ENCODE measurements around the gene AVL9.

The AVL9 gene

GRCh38 chr7:32513210-32513609, 17.9 kb downstream of the AVL9 start:
- Histone ChIP-seq H3F3A (ENCODE audit: insufficient read depth, low read length) (no peaks in the 10 kb centered on the region), H3K79me2 (ENCODE audit: insufficient read depth, low read length) (peaks cover 23% of the 10 kb centered on the region), H2AFZ (ENCODE audit: low read length) (no peak overlapping the region), H3K36me3 (ENCODE audit: insufficient read depth, low read length) (peaks cover 57% of the 10 kb centered on the region), H3K4me1 (ENCODE audit: insufficient read depth, low read length, severe bottlenecking) (no peaks in the 10 kb centered on the region), H4K20me1 (ENCODE audit: insufficient read depth, low read length) (no peaks in the 10 kb centered on the region), H3K9me2 (ENCODE audit: low read depth, low read length) (no peaks in the 10 kb centered on the region), H3K27ac (ENCODE audit: low read depth, low read length, poor library complexity, severe bottlenecking) (no peak overlapping the region), H3K9ac (ENCODE audit: low read length) (no peak overlapping the region), H3K4me2 (ENCODE audit: low read length) (no peak overlapping the region), H3K4me3 (ENCODE audit: low read depth, low read length, poor library complexity, severe bottlenecking) (no peak overlapping the region), H3K9me3 (ENCODE audit: low read length) (peaks cover 36% of the 10 kb centered on the region), H3K27me3 (ENCODE audit: insufficient read depth, low read length) (no peaks in the 10 kb centered on the region)
- TF ChIP-seq CTCF (IDR thresholded peaks at IDR 0.05; ENCODE audit: low read length), result no peak
- no peak for TF ChIP-seq EZH2 (IDR thresholded peaks at IDR 0.05; ENCODE audit: borderline replicate concordance, low read length)

DNA sequence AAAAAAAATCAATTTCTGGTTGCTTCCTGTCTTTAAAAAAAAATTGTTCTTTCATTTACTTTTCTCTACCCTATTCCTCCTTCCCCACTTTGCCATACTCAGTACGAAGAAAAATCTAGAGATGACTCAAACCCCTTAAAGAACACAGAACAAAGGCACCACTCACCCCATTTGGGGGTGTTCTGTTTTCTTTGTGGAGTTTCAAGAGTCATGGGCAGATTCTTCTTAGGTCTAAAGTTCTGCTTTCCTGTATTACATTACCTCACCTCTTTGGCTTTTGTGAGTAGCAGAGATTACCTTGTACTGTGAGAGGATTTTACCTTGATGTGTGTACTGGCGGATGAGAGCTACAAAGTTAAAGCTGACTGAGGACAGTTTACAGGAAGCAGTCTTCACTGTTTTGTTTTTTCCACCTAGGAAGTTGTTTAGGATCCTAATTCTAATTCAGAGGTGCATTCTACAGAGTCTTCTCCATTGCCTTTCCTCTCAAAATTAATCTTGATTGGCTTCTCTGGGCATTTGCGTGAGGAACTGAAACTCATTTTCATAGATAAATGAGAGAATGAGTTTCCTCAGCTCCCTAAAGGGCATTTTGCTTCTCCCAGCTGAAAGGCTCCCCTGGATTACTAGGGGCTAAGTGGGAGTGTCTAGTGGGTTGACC, 20.7 kb downstream of the AVL9 start:
- Histone ChIP-seq H2AFZ (ENCODE audit: low read length) (no peak overlapping the region), H3K4me2 (ENCODE audit: low read length) (no peak overlapping the region), H3K27ac (ENCODE audit: low read depth, low read length, poor library complexity, severe bottlenecking) (no peak overlapping the region), H3K27me3 (ENCODE audit: insufficient read depth, low read length) (no peaks in the 10 kb centered on the region), H3K9ac (ENCODE audit: low read length) (no peak overlapping the region), H3K79me2 (ENCODE audit: insufficient read depth, low read length) (peaks cover 11% of the 10 kb centered on the region; the same call in 1 of the 2 replicates), H3K4me3 (ENCODE audit: low read depth, low read length, poor library complexity, severe bottlenecking) (no peak overlapping the region), H3K9me2 (ENCODE audit: low read depth, low read length) (no peaks in the 10 kb centered on the region), H3F3A (ENCODE audit: insufficient read depth, low read length) (no peaks in the 10 kb centered on the region), H3K9me3 (ENCODE audit: low read length) (peaks cover 53% of the 10 kb centered on the region), H4K20me1 (ENCODE audit: insufficient read depth, low read length) (no peaks in the 10 kb centered on the region), H3K36me3 (ENCODE audit: insufficient read depth, low read length) (peaks cover 58% of the 10 kb centered on the region), H3K4me1 (ENCODE audit: insufficient read depth, low read length, severe bottlenecking) (no peaks in the 10 kb centered on the region)
- TF ChIP-seq EZH2 (IDR thresholded peaks at IDR 0.05; ENCODE audit: borderline replicate concordance, low read length) (no peak), CTCF (IDR thresholded peaks at IDR 0.05; ENCODE audit: low read length) (no peak)

- H3K9ac ChIP-seq (ENCODE audit: low read length), result no peak overlapping the region
- H3K9me3 ChIP-seq (ENCODE audit: low read length), result peaks cover 56% of the 10 kb centered on the region
- no peak overlapping the region for H3K4me3 ChIP-seq (ENCODE audit: low read depth, low read length, poor library complexity, severe bottlenecking)
- no peak overlapping the region for H3K4me2 ChIP-seq (ENCODE audit: low read length)
- no peaks in the 10 kb centered on the region for H3F3A ChIP-seq (ENCODE audit: insufficient read depth, low read length)
- H3K36me3 ChIP-seq (ENCODE audit: insufficient read depth, low read length), result peaks cover 58% of the 10 kb centered on the region
- H3K27ac ChIP-seq (ENCODE audit: low read depth, low read length, poor library complexity, severe bottlenecking), result no peak overlapping the region
- no peaks in the 10 kb centered on the region for H3K9me2 ChIP-seq (ENCODE audit: low read depth, low read length)
- no peaks in the 10 kb centered on the region for H3K27me3 ChIP-seq (ENCODE audit: insufficient read depth, low read length)
- no peak overlapping the region for H2AFZ ChIP-seq (ENCODE audit: low read length)
- no peak for TF ChIP-seq EZH2 (IDR thresholded peaks at IDR 0.05; ENCODE audit: borderline replicate concordance, low read length)
- no peak for TF ChIP-seq CTCF (IDR thresholded peaks at IDR 0.05; ENCODE audit: low read length)
- no peaks in the 10 kb centered on the region for H4K20me1 ChIP-seq (ENCODE audit: insufficient read depth, low read length)
- no peaks in the 10 kb centered on the region for H3K4me1 ChIP-seq (ENCODE audit: insufficient read depth, low read length, severe bottlenecking)
- H3K79me2 ChIP-seq (ENCODE audit: insufficient read depth, low read length), result peaks cover 11% of the 10 kb centered on the region; the same call in 1 of the 2 replicates
Observed at GRCh38 chr7:32516551-32517100, 21.3 kb downstream of the AVL9 start.
